GM19468 (cell line): ENCODE results near the gene PNPLA7.

Experiments used
- ATAC-seq: cut with Tn5 transposase; IDR thresholded peaks from one replicate; pipeline ENCODE4 v1.9.1; 2021; ENCODE audit warnings: mild to moderate bottlenecking, moderate library complexity, moderate number of reproducible peaks; ENCODE audit not compliant: unreplicated experiment; ENCODE audit errors: extremely low read depth

PNPLA7 gene

DNA sequence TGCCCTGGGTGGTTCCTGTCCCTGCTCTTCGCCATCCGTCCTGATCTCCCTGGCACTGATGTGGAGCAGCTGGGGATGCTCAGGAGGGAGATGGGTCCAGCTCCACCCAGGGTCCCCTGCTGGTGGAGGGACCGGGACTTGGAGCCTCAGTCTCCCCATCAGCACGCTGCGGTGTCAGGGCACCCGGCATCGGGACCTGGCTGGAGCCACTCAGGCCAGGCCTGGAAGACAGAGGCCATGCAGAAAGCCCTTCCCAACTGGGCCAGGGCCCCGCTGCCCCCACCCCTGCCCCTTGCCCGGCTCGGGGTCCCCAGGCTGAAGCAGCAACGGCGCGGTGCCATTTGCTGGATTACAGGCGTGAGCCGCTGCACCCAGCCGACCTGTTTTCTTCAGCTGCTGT, 50.8 kb downstream of the PNPLA7 start:
- no peak for ATAC-seq

DNA sequence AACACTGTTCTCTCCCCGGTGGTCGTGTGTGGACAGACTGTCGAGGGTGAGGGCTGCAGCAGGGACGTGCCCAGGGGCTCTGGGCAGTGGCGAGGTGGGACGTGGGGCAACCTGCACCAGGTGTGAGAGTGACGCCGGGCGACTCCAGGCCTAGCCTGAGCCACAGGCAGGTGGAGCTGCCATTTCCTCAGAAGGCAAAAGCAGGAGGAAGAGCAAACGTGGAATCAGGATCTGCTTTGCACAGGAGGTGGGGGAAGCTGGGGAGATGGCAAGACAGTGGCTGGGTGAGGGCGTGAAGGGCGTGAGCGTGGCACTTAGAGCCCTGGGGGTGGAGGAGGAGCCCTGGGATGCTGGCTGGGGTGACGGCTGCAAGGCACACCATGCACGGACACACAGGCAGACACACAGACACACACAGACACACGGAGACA, 51.5 kb downstream of the PNPLA7 start:
- no peak for ATAC-seq

DNA sequence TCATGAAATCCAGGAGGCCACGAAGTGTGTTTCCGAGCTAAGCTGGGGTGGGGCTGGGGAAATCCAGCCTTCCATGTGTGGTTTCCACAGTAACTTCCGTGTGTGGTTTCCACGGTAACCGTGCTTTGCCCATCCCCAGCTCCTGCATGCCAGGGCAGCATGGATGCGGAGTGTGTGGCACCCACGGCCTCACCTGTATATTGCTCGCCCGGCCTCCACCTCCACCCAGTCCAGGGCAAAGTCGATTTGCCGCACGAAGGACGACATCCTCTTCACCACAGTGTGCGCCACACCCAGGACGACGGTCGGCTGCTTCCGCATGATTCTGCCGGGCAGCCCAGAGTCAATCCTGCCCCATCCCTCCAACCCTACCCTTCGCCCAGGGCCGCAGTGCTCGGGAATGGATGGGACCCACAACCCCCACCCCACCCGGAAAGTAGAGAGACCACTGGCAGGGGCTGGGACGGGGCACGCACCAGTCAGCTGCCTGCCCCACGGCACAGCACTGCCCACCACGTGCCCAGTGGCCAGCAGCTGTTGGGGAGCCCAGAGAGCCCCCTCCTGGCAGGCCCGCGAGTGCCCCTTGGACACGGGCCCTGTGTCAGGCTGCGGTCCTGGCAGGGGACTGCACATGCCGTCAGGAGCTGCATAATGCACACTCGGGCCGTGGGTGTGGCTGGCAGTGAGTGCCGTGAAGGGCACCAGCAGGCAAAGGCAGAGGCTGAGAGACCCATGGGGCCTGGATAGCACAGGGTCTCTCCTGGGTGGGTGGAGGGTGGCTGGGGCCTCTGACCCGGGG, 52.1 kb downstream of the PNPLA7 start:
- ATAC-seq, result no peak

GRCh38 chr9:137496601-137497375, 53.4 kb downstream of the PNPLA7 start:
- no peak for ATAC-seq

- no peak for ATAC-seq
Measured at GRCh38 chr9:137494550-137495351, 55.5 kb downstream of the PNPLA7 start.

DNA sequence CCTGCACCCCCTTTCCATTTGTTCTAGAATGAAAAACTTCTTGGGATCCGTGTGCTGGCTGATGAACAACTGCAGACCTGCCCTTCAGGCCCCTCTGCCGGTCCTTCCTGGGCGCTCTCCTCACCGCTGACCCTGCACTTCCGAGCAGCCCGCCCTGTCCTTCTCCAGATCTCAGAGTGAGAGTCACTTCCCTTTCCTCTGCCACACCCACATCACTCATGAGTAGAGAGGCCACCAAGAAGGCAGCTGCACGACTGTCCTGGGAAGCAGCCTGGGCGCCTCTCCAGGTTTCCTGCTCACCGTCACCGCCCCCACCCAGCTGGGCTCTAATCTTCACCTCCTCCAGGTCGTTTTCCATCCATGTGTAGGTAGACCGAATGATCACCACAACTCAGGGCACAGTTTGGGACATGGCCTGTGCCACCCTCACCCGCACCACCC, 56.1 kb downstream of the PNPLA7 start:
- no peak for ATAC-seq

GRCh38 chr9:137493364-137494103, 56.7 kb downstream of the PNPLA7 start:
- ATAC-seq, result no peak

- no peak for ATAC-seq
Measured at GRCh38 chr9:137492464-137493363, 57.5 kb downstream of the PNPLA7 start.

GRCh38 chr9:137491735-137492432, 58.3 kb downstream of the PNPLA7 start:
- ATAC-seq, result no peak

DNA sequence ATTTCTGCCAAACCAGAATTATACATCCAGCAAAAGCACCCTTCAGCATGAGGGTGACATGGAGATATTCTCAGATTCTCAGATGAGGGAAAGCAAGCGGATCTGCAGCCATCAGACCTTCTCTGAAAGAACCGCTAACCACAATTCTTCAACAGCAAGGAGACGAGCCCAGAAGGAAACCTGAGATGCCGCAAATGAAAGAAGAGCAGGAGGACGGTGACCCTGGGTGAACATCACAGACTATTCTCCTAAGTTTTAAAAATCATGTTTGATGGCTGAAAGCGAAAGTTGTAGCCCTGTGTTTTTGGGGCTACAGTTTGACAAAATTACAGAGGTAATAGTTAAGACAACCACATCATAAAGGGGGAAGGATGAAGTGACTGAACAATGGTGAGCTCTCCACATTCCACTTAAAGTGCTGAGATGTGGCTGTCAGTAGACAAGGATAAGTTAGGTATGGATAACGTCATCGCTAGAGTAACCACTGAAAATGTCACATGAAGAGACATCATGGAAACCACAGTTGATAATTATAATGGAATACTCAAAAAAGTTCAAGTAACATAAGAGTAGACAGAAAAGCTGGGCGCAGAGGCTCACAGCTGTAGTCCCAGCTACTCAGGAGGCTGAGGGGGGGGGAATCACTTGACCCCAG, 59.5 kb downstream of the PNPLA7 start:
- ATAC-seq, result no peak

- ATAC-seq, result no peak
Measured at GRCh38 chr9:137488906-137489305, 61.3 kb downstream of the PNPLA7 start.

DNA sequence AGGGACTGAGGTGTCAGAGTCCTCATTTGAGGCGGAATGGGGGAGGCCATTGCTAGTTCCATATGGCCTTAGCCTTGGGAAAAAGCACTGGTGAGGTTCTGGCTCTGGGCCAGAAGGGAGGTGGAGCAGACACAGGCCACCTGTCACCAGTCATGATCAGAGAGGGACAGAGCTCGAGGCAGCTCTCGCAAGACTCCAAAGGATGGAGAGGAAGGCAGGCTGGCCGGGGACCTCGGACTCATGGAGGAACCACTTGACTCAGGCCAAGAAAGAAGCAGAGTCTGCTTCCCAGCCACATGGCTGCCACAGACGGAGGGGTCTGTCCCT, 61.9 kb downstream of the PNPLA7 start:
- no peak for ATAC-seq

GRCh38 chr9:137487454-137488326, 62.5 kb downstream of the PNPLA7 start:
- ATAC-seq, result no peak

GRCh38 chr9:137486545-137487453, 63.4 kb downstream of the PNPLA7 start:
- ATAC-seq, result no peak

GRCh38 chr9:137486141-137486490, 64.1 kb downstream of the PNPLA7 start:
- no peak for ATAC-seq
